K562 treated with DMSO at 1 percent for 4 hours (cell line): ENCODE data around the gene PTK7. TPM values are rescaled to one million over a fixed set of nuclear protein-coding genes. Genes with fewer than 3 reads are reported as not detected.

Experiments
- total RNA-seq: library from RNA; unstranded; fragments of 300-600 nt; gene quantifications from 2 replicates; pipeline ENCODE4 v1.2.3, GENCODE V29; 2022; ENCODE audit not compliant: insufficient read depth

The PTK7 gene
- 10.4 and 12.0 TPM in 2 replicates for total RNA-seq

DNA sequence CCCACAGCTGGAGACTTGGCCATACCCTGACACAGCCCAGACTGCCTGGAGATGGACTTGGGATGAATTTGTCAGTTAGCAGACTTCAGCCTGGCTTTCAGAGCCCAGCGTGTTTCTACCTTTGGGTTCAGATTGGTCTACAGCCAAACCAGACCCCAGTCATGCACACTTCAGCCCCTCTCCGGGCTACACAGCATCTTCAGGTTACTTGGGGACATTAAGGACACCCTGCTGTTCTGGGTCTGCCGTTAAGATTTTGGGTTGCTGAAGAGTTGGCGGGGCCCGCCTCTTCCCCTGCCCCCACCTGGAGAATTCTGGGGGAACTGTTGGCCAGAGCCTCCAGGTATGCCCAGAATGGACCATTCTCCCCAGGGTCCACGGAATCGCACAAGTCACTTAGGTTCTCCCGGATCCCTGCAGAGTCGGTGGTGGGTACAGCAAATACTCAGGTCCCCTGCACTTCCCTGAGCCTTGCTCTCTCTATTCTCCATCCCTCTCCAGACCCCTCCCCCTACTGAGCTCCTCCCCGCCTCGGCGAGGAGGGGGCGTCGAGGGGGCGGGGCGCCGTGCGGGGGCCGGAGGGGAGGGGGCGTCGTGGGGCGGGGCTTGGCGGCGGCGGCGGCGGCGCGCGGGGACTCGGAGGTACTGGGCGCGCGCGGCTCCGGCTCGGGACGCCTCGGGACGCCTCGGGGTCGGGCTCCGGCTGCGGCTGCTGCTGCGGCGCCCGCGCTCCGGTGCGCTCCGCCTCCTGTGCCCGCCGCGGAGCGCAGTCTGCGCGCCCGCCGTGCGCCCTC is at the start of gene PTK7:
Gene PTK7 (plus strand): TSS at position 645 of the 794 bp plus-strand sequence. CDS start 175 bp downstream, outside the sequence.

DNA sequence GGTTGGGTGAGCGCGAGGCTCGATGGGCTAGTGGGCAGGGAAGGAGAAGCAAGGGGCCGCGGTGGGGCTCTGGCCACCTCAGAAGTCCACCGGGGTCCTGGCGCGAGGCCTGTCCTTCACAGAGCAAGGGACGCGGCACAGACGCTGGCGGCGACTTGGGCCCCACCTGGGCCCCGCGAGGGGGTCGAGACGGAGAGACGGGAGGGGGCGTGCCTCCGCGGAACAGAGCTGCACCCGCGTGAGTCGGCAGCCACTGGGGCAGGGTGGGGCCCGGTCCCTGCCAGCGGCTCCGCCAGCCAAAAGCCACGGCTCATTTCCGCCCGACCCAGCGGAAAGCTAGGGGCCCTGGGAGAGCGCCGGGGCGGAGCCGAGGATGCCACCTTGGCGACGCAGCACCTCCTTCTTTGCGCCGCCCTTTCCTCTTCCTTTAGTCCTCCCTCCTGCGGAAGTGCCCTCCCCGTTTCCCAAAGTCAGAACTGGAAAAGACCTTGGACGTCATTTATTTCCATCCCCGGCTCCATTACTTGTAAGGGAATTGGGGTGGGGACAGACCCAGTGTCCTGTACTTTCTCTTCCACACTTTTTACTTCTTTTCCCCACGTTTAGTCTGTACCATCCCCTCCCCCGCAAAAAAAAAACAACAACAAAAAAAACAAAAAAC is 22.4 kb upstream of the PTK7 start, which contains the start of gene CUL7:
Gene CUL7 (minus strand): TSS at position 307 of the 661 bp plus-strand sequence. CDS start 1,063 bp downstream, outside the sequence.

DNA sequence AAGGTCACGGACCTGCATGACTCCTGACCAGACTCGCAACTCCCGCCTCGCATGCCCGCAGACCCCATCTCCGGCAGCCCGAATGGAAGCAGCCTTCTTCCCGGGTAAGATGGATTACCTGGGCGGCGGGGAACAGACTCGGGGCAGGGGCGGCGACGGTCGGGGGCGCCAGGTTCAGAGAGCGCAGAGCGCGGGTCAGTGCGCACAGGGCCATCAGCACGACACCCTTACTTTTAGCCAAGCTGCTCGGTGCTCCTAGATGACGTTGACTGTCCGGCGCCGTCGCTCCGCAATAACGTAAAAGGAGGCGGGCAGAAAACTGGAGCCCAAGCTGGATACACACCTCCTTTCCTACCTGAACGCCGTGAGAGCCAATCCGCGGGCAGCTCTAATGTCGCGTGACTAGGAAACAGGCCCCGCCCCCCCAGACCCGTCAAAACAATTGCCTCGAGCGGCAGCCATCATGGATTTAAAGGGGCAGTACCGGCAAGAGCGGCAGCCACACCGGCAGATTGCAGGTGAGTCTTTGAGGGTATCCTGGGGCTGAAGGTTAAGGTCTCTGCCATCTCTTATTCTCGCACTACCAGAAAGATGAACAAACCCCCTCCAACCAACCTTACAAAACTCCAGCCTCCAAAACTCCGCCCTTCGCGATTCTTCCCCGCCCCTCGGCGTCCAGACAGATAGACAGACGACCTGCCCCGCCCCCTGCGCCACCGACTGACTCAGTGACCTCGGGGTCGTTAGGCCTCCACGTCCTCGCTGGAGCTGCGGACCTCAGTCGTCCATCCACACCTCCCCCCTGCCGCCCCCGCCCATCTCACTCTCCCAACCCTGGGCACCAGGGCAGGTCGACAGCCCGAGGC is 16.7 kb upstream of the PTK7 start, which contains the start of the genes KLC4 and MRPL2:
Gene KLC4 (plus strand): TSS at position 464 of the 866 bp plus-strand sequence. CDS start 1,705 bp downstream, outside the sequence.
Gene MRPL2 (minus strand): TSS at position 267 of the 866 bp plus-strand sequence. CDS start 53 bp downstream, at position 214.

DNA sequence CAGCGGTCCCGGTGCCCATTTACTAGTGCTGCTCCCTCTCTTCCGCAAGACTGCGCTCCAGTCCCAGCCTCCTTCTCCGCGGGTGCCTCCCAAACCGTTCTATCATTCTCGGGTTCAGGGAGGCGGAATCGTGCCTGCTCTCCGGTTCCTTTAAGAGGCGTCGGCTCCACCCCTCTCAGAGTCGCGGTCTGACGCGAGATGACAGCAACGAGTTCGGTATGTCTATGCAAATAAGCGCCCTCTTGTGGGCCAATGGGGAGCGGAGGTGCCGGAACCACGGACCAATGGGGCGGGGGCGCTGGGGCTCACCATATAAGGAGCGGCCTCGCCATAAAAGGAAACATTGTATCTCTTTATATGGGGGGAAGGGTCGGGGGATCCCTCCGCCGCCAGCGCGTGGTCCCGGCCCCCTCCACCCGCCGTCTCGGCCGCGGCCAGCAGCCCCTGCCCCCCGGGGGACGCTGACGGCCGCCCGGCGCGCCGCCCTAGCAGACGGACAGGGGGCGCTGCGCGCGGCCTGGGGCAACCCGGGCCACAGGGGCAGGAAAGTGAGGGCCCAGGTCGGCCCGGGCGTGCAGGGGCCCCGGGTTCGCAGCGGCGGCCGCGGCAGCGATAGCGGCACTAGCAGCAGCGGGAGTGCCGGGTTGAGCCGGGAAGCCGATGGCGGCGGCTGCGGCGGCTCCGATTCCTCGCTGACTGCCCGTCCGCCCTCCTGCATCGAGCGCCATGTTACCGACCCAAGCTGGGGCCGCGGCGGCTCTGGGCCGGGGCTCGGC is 95.0 kb downstream of the PTK7 start, which contains the start of gene SRF:
Gene SRF (plus strand): TSS at position 339 of the 776 bp plus-strand sequence. CDS start 388 bp downstream, at position 727.

DNA sequence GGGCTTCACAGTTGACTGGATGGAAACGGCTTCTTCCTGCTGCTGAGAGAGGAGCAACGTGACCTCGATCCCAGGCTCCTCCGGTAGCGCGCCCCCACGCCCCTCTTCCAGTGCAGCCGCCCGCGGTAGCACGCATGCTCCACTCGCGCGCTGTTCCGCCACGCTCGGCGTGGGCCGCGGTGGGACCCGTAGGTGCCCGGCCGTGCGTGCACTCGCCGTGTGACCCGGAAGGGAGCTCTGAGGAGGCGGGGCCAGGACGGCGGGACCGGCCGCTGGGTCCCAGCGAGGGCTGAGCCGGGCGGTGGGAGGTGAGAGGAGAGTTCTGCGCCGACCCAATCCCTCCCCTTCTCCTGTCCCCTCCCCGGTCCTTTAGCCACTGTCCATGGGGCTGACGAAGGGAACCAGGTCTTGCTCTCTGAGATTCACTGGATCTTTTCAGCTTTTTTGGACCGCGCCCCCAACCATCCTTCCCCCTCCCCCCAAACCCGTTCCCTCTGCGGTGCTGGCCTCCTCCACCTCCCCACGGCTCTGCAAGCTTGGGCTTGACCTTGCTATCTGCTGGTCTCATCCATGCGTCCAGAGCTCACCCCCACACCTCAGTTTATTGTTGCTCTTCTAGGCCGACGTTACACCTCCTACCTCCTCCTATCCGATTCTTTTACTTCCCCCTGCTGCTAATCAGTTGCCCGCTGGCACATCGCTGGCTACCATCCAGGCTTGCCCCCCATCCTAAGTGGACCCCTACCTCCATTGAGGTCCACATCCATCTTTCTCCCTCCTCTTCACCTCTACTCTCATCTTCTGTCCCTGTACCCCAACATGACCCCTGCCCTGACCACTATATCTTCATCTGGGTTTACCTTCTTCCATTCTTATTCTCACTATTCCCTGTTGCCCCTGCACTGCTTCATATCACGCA is 106.1 kb downstream of the PTK7 start, which contains the start of gene CUL9:
Gene CUL9 (plus strand): TSS at position 255 of the 919 bp plus-strand sequence. CDS start 2,115 bp downstream, outside the sequence.

Other genes with a start within 250 kb of the PTK7 start
- gene RPL7L1, start 196.7 kb upstream of the PTK7 start, total RNA-seq: 98.4 and 99.4 TPM in 2 replicates
- not detected in 2 replicates for gene PTCRA, start 160.3 kb upstream of the PTK7 start, total RNA-seq
- 27.6 and 29.4 TPM in 2 replicates for gene CNPY3, start 146.8 kb upstream of the PTK7 start, total RNA-seq
- 0.99 TPM in 1 of 2 replicates, not detected in the other for gene GNMT, start 115.6 kb upstream of the PTK7 start, total RNA-seq
- 52.3 and 52.7 TPM in 2 replicates for gene PEX6, start 97.1 kb upstream of the PTK7 start, total RNA-seq
- gene PPP2R5D, start 91.7 kb upstream of the PTK7 start, total RNA-seq: 47.6 and 53.3 TPM in 2 replicates
- gene MEA1, start 62.4 kb upstream of the PTK7 start, total RNA-seq: 70.7 and 80.4 TPM in 2 replicates
- gene KLHDC3, start 62.1 kb upstream of the PTK7 start, total RNA-seq: 156 and 168 TPM in 2 replicates
- gene RRP36, start 54.7 kb upstream of the PTK7 start, total RNA-seq: 74.9 and 92.3 TPM in 2 replicates
- gene CUL7, start 22.5 kb upstream of the PTK7 start, total RNA-seq: 22.7 and 29.4 TPM in 2 replicates
- gene MRPL2, start 16.9 kb upstream of the PTK7 start, total RNA-seq: 126 and 131 TPM in 2 replicates
- gene KLC4, start 16.7 kb upstream of the PTK7 start, total RNA-seq: 33.5 and 36.4 TPM in 2 replicates
- gene SRF, start 95.0 kb downstream of the PTK7 start, total RNA-seq: 33.6 and 38.1 TPM in 2 replicates
- 12.5 and 20.5 TPM in 2 replicates for gene CUL9, start 105.9 kb downstream of the PTK7 start, total RNA-seq
- gene DNPH1, start 153.2 kb downstream of the PTK7 start, total RNA-seq: 204 and 307 TPM in 2 replicates
- gene TTBK1, start 167.2 kb downstream of the PTK7 start, total RNA-seq: not detected in 2 replicates
- not detected in 2 replicates for gene SLC22A7, start 221.9 kb downstream of the PTK7 start, total RNA-seq
- gene CRIP3, start 232.5 kb downstream of the PTK7 start, total RNA-seq: not detected in 2 replicates